ENCODE results near the gene FNDC5.
"Not testable (repeated sequence)": the region's sequence is repeated elsewhere in the genome, so short reads cannot be mapped to it uniquely, and the experiment has no call there.

The FNDC5 gene

GRCh38 chr1:32907435-32907834 lies 36.7 kb upstream of the FNDC5 start:
- TF ChIP-seq CTCF (conservative IDR thresholded peaks at IDR 0.05; ENCODE audit: low read depth, low read length), result no peak
- no peak for DNase-seq (ENCODE audit: low read depth)
- H3K4me3 ChIP-seq (ENCODE audit: low read length), result no peak overlapping the region

- DNase-seq (ENCODE audit: low read depth), result no peak
These were observed 35.9 kb upstream of the FNDC5 start for GRCh38 chr1:32906654-32907053.

GRCh38 chr1:32905588-32905987 lies 34.9 kb upstream of the FNDC5 start:
- H3K4me3 ChIP-seq (ENCODE audit: low read length); DNase-seq (ENCODE audit: low read depth): not testable (repeated sequence)

More at GRCh38 chr1:32906654-32907053, 35.9 kb upstream of the FNDC5 start:
- H3K4me3 ChIP-seq (ENCODE audit: low read length), result no peak overlapping the region
- TF ChIP-seq CTCF (conservative IDR thresholded peaks at IDR 0.05; ENCODE audit: low read depth, low read length), result no peak

GRCh38 chr1:32904797-32905196 lies 34.1 kb upstream of the FNDC5 start:
- DNase-seq (ENCODE audit: low read depth), result no peak
- no peak overlapping the region for H3K4me3 ChIP-seq (ENCODE audit: low read length)
- no peak for TF ChIP-seq CTCF (conservative IDR thresholded peaks at IDR 0.05; ENCODE audit: low read depth, low read length)

GRCh38 chr1:32903991-32904785 lies 33.5 kb upstream of the FNDC5 start:
- no peak for TF ChIP-seq CTCF (conservative IDR thresholded peaks at IDR 0.05; ENCODE audit: low read depth, low read length)
- DNase-seq (ENCODE audit: low read depth), result no peak

GRCh38 chr1:32902535-32902920 lies 31.8 kb upstream of the FNDC5 start:
- no peak for DNase-seq (ENCODE audit: low read depth)
- H3K4me3 ChIP-seq (ENCODE audit: low read length), result no peak overlapping the region
- no peak for TF ChIP-seq CTCF (conservative IDR thresholded peaks at IDR 0.05; ENCODE audit: low read depth, low read length)

More at GRCh38 chr1:32903991-32904785, 33.5 kb upstream of the FNDC5 start:
- no peak overlapping the region for H3K4me3 ChIP-seq (ENCODE audit: low read length)

- no peak for DNase-seq (ENCODE audit: low read depth)
- TF ChIP-seq CTCF (conservative IDR thresholded peaks at IDR 0.05; ENCODE audit: low read depth, low read length), result no peak
- H3K4me3 ChIP-seq (ENCODE audit: low read length), result peak overlapping the region; percentile 52
These were observed 31.3 kb upstream of the FNDC5 start for GRCh38 chr1:32901823-32902534.

All from retinal pigment epithelial cell (primary cell).